DMS79 treated with DMSO at 0.1 percent for 48 hours (cell line): ENCODE results near the gene MACROD2.

Experiments
- DNase-seq: peaks from one replicate; lab custom pipeline; 2025; lab: John Stamatoyannopoulos, UW

Gene MACROD2

DNA sequence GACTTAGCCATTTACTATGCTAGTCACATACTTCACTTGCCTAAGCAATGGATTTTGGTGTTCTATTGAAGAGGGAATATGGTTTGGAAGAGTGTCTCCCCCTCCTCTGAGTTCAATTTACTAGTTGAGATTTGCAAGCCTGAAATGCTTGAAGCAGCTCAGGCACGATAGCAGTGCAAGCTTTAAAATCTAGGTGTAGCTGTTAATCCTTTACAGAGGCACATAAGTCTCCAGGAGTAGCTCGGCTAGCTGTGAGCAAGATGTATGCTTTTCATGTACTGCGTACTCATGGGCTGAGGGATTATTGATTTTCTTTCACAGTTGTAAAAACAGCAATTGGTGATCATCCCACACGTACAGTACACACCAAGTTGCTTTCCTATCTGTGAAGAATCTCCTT, 341.4 kb downstream of the MACROD2 start:
- no peak for DNase-seq

DNA sequence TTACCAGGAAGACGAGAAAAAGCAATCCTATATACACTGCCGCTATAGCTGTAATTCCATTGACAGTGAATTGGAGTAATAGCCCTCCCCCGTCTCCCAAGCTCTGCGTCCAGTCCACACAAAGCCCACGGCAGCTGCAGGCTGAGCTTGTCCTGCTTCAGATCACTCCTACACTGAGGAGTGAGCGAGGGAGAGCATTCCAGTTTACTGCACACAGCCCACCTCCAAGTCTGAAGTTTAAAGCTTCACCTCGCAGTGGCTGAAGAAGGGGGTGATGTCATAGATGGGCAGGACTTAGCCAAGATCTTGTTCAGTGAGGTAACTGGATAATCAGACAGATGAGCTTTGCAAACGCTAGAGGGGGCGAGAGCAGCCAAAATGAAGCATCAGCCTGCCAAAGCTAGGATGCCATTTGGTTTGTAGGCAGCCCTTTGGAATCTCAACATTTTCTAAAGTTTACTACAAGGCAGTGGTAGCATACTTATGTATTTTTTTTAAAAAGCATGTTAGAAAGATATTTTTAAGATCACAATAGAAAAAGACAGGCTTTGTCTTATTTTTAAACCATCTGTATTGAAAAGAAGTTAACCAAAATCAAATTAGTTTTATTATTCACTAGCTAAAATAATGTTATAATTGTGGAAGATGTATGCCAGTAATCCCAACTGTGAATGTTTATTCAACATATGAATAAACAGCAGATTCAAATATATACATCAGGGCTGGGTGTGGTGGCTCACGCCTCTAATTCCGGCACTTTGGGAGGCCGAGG, 342.3 kb downstream of the MACROD2 start, which contains the start of gene FLRT3:
TSS of gene FLRT3 (minus strand) at position 213 of the 772 bp plus-strand sequence. CDS start 10,106 bp downstream, outside the sequence.
- no peak for DNase-seq

DNA sequence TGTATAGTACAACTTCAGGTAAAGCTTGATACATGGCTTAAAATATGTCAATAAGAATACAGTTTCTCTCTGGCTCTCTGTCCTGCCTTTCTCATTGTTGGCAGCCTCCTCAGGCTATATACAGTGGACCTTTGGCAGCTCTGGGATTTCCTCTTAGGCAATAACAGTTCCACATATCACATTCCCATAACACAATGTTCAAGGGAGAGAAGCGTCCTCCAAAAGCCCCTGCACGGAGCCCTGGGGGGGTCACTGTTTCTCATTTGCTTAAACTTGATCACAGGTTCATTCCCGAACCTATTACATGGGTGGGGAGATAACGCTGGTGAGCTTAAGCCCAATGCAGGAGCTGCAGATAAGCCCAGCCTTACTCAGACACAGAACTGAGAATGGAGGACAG, 346.5 kb downstream of the MACROD2 start:
- DNase-seq: no peak

DNA sequence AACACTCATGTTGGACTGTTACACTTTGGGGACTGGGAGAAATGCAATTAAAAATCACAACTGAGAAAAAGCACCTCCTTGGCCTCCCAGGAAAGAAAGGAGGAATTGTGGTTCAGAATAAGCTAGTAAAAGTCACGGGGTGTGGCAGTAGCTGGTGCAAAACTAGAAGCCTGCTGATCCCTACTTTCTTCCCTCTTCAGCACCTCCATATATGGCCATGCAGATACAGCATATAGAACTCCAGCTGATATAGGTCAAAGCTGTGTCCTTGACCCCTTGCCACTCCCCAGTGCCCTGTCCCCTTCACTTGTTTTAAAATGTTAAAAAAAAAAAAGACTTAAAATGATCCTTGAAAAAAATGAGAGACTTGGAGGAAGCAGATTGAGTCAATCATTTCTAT, 347.6 kb downstream of the MACROD2 start:
- DNase-seq: no peak

DNA sequence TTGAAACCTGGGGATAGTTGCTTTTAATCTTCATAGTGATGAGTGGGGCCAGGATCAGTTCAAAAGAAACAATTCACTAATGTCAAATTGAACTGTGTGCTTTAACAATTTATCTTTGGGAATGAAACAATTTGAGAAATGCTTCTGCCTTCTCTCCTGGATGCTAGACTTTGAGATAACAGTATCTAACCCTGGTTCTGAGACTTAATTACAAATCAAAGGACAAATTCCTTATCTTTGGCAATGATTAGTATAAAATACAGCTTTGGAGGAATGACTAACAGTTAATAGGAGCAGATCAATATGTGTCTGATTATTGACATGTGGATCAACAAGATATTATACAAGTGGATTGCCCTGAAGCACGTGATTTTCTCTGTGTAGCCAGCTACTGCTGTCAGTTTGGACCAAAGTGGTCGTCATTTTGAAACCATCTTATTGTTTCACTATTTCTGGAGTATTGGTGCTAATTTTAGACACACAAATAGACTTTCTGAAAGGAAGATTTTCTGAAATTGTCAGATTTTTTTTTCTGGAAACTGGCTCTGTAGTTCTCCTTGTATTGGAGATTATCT, 348.3 kb downstream of the MACROD2 start:
- no peak for DNase-seq

DNA sequence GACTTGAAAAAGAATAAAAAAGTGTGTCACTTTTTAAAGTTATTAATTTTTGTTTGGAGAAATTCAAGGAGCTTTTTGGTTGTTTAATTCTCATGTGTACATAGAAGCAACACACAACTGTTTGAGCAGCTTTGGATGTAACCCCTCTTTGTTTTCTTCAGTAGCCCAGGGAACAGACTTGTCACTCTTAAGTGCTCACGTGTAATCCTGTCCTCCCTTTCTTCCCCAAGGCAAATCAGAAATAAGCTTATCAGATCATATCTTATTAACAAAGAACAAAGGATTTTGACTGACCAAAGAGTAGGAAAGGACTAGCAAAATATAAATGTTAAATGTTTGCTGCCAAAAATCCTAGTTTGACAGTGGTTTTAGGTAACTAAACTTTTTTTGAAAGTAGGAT, 349.4 kb downstream of the MACROD2 start:
- no peak for DNase-seq

DNA sequence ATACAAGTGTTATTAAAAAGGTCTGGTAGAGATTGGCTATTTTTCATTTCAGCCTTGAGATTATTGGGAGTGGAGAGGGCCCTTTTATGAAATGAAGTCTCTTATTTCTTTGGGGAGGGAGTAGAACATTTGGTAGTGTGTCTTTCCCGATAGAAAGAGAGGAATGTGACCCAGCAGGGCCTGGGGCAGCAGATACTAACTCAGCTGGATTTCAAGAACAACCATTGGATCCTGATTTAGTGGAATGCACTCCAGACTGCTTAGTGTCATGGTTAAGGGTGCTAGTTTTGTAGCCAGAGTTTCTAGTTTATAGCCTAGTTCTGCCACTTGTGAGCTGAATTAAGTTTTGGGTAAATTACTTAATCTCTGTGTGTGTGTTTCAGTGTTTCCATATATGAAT, 360.5 kb downstream of the MACROD2 start:
- DNase-seq: no peak

DNA sequence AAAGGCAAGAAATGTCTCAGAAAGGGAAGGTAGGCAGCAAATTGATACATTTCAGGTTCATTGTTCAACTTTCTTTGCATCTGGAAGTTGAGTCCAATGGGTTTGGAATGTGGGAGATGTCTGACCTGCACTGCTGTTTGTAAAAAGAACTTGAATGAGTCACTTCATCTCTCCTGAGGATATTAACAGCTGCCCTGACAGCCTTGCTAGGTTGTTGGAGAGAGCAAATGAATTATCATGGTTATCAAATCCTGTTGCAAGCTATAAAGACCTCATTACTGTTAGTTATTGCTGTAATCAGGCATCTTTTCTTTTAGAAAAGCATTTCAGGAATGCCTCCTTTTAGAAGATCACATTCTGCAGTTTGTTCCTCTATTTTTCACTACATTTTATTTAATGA, 365.1 kb downstream of the MACROD2 start:
- no peak for DNase-seq

DNA sequence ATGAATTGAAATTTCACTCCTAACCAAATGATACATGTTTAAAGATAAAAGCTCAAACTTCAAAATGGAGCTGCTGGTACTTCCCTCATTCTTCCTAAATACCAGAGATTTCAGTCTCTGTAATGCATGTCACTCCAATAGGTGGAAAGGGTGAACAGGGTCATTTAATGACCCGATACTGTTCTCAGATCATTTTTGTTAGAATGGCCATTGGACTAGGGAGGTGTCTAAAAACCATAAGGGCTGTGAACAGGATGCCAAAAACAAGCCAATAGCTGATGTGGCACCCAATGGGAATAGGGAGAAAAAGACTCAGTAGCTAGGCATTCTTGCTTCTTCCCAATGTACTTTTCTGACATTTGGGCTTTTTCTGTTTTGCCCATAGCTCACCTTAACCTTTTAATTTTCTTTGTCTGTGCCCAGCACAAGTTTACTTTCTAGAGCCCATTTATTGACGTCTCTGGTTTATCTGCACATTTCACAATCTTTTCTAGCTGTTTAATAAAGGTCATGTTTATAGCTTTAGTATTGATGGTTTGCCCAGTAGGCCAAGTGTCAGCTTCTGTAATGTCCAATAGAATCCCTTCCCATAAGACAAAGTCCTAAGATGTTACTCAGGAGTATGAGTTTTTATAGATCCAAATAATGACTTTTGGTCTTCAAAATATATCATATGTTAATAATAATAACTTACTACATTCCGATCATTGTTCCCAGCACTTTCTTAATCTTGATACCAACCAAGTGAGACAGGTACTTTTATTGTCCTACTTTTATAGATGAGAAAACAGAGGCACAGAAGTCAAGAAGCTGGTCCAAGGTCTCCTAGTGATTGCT, 366.4 kb downstream of the MACROD2 start:
- no peak for DNase-seq

DNA sequence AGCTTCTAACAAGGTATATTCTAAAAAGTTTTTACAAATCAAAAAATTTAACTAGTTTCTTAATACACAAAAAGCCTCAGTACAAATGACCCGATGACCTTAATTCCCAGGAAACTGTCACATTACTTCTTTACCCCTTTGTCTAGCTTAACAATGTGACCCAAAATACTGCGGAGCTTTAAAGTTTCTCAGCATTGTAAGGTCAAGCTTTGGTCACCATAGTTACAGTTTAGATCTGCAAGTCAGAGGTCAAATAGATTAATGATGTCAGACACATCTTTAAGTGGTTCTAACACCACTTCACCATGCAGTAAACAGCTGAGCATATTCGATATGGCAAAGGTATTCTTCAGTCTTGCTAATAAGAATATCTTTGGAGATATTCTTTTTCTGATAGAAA, 378.9 kb downstream of the MACROD2 start:
- no peak for DNase-seq

DNA sequence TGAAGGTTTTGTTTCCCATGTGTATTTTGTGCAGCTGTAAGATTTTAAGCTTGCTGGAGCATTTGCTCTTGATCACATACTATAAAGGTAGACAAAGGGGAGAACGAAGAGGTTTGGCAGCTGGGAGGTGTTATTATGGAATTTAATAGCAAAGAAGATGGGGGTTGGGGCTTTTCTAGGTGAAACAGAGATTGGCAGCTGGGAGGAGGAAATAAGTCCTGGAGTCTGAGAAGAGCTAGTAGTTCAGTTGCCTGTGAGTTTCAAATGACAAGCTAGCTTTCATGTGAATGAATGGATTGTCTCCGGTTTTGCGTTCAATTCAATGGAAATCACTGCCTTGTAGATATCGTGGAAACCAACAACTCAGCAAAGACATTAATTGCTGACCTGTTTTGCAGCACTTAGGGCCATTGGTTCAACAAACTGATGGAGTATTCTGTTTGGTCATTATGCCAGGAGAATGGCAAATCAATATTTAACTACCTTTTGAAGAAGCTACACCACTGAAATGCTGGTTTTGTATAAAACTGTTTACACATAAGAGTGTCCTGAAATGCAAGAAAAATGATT, 380.2 kb downstream of the MACROD2 start:
- no peak for DNase-seq

DNA sequence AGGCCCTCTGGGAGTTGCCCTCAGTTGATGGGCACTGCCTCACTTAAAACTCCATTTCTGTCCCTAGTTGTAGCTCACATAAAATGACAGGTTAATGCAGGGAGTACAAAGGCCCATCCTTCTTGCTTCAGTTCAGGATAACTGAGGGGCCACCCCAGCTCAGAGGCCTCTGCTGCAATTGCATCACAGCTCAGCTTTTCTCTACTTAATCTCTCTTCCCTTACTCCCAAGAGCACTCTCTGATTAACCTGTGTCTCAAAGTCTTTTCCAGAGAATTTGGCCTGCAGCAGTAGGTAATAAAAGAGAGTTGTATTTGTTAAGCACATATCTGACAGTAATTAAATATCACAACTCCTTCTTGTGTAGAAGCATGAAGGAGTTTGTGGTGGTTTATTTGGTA, 383.0 kb downstream of the MACROD2 start:
- no peak for DNase-seq

DNA sequence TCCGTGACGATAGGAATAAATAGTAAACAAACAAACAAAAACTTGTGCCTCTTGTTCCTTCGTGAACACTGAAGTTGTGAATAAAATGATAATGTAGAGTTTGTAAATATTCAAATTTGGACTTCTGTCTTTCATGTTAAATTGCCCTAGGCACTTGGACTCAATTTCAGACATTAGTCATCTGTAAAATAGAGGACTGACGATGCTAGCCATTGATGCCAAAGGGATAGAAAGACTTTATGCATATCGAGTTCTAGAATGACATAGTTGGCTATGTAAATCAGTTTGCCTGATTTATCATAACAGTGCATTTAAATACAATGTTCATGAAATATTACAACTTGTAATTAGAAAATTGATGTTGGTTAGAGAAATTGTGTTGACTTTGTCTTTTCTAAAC, 388.0 kb downstream of the MACROD2 start:
- no peak for DNase-seq

DNA sequence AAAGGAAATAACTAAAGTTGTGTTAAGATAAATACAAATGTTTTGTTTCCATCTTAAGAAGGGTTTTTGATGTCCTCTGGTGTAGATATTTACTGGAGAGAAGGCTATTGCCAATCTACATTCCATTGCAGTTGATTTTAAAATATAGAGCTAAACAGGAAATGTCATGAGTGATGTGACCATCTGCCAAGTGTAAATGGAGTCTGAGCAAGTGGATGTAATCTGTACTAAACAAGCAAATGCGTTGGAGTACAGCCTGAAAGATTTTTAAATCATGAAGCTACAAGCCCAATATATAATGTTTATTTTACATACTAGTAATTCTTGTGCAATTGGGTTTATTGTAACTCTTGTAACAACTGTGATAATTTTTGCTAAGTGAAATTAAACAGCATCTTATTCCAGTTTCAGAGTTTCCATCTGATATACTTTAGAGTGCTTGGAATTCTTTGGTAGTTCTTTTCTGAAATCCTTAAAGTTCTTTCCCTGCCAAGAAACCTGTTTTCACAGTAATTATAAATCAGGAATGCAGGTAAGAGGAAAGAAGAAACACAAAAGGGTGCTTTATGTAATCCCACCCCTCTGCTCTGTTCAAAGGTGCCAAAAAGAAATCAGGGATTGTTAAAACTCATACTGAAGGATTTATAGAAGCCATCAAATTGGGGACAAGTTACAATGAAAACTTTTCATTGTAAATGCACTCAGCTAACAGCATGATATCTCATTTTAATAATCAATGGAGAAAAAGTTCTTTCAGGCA, 389.3 kb downstream of the MACROD2 start:
- no peak for DNase-seq

DNA sequence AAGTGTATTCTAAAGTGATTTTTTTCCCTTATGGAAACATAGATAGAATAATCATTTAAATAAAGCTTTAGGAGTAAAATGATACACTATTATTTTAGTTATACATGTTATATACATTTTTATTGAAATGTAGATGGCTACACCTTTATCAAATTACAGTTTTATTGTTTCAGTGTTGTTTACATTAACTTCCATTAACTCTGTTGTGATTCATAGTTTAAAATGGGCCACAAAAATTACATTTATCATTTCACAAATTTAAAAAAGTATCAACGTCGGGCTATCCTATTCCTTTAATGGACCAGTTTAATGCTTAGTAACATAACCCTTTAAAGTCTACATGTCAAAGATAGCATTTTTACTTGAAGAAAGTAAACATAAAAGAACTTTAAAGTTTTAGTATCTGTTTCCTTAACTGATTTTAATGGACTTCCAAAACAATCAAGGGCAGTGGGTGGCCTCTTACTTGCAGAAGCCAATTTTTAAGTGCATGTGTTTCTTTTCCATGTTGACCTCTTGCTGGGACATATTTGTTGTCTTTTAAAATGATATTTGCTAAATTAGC, 389.9 kb downstream of the MACROD2 start:
- no peak for DNase-seq

DNA sequence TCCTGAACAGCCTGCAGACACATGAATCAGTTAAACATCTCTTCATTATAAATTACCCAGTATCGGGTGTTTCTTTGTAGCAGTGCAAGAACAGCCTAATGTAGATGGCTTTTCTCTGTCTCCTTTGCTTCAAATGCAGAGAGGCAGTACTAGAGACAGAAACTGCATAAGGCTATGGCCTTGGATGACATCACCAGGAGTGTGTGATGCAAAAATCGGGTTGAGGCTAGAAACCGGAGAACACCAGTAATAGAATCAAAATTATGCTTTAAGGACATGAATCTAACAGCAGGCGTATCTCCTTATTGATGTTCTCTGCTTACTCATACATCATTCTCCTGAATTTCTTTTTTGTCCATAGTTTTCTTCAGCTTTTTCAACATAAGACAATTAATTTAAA, 391.4 kb downstream of the MACROD2 start:
- DNase-seq: no peak

DNA sequence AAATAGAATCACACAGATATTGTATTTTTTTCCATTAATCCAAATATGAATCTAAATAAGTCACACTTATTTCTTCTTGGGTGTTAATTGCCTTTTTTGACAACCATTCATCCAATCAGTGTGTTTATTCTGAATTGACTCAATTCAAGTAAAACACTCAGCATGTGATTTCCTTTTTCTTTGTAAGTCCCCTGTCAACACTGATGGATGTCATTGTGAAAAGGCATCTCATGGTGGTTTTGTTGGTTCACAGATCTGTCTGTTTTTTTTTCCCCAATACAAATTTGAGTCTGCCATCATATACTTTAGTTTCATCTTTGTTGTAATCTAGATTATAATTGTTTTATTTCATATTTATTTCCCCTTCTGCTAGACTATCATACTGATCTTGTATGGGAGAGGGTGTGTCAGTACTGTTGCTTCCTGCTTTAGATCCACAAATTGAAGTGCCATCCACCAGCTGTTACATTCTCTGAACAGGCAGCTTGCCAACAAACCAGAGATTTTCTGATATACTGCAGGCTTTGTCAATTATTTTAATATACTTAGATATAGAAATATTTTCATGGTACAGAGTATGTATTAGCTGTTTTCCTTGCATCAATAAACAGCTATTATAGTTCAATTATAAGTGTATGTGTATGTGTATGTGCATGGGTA, 406.3 kb downstream of the MACROD2 start:
- DNase-seq: no peak

DNA sequence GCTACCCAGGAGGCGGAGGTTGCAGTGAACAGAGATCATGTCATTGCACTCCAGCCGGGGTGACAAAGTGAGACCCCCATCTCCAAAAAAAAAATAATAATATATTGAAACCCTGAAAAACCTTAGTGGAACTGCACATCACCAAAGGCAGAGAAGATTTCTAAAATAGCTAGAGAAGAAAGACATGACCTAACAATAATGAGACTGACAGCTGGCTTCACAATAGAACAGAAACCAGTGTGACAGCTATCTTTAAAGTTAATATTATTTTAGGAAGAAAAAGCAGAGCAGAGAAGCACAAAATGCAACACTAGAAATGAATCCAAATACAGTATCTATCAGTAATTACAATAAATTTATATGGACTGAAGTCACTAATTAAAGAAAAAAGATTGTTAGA, 409.2 kb downstream of the MACROD2 start:
- no peak for DNase-seq

DNA sequence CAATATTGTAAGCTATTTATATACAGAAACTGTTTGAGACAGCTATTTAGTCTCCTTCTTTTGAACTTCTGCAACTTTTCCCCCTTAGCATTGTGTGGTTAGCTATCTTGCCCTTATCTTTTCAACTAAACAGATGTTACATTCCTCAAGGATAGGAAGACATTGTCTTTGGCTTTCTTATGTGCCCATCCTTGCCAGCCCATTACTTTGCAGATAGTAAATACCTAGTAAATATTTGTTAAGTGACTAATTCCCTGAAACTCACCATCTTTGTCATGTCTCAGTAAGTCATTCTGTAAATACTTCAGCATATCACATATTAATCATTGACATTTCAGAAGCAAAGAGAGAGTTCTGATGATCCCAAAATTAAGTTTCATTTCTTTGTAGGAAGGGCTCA, 411.2 kb downstream of the MACROD2 start:
- no peak for DNase-seq

DNA sequence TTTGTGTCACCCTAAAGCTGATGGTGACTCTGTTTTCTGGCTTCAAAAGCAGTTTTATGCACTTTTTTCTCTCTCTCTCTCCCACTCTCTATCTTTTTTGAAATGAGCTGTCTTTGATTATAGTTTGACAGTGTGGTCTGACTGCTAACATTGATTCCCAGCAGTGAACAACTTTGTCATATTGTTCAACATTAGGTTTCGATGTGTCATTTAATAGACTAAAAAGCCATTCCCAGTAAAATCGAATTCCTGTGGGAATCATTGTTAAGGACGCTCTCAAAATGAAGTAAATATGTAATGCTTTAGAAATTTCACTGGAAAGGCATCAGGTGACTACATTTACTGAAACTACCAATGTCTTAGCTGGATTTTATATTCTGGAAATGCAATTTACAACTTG, 412.0 kb downstream of the MACROD2 start:
- no peak for DNase-seq
